Endothelial cell of umbilical vein (primary cell): ENCODE data around the gene ATP5PD. TPM values are rescaled to one million over a fixed set of nuclear protein-coding genes. Genes with fewer than 3 reads are reported as not detected.

ENCODE experiments used
- BruUV-seq: library from RNA; stranded (reverse); fragments of 400-500 nt; replicated peaks from 2 replicates; lab custom pipeline; 2021; lab: Mats Ljungman, UMichigan
- CTCF ChIA-PET: fragments of 300-600, 350-600 bp; sonication (Branson Sonifier 250); formaldehyde crosslinking; loops from one replicate; lab custom pipeline; 2021; ENCODE audit warnings: antibody characterized with exemption, inconsistent platforms; lab: Charles Lee
- POLR2A ChIA-PET: fragments of 300-600, 350-600 bp; sonication (Branson Sonifier 250); formaldehyde crosslinking; loops from one replicate; lab custom pipeline; 2021; ENCODE audit warnings: antibody characterized with exemption, inconsistent platforms; lab: Charles Lee
- DNase-seq: peaks from one replicate; pipeline ENCODE4 v3.0.0-alpha.2; 2011; ENCODE audit warnings: low read depth, low spot score
- FAIRE-seq: peaks from 2 replicates; lab custom pipeline; 2011; peaks lifted over from hg19 to GRCh38; lab: Jason Lieb, UNC
- H2AFZ ChIP-seq: 2 replicates; pipeline ENCODE4 v1.6.0; 2012; ENCODE audit warnings: low read depth, low read length, control low read depth, inconsistent platforms
- H3K27ac ChIP-seq: 2 replicates; pipeline ENCODE4 v1.5.1; 2011; ENCODE audit warnings: low read depth, mild to moderate bottlenecking, control low read depth, low read length, moderate library complexity; ENCODE audit not compliant: insufficient read depth
- H3K27me3 ChIP-seq, 2 experiments: 2 replicates each; pipeline versions ENCODE4 v1.6.0 to v1.6.1; 2011; ENCODE audit warnings: low read length in 2 of 2, mixed read lengths in 1 of 2; ENCODE audit not compliant: control insufficient read depth in 2 of 2, insufficient read depth in 2 of 2
- H3K36me3 ChIP-seq, 2 experiments: 2 replicates in 1 of 2; 3 replicates in 1 of 2; pipeline ENCODE4 v1.5.1; 2011; ENCODE audit warnings: low read length in 2 of 2, mild to moderate bottlenecking in 1 of 2, moderate library complexity in 1 of 2; ENCODE audit not compliant: control insufficient read depth in 2 of 2, insufficient read depth in 2 of 2; ENCODE audit errors: extremely low read depth in 1 of 2
- H3K4me1 ChIP-seq: 3 replicates; pipeline ENCODE4 v1.5.1; 2011; ENCODE audit warnings: mild to moderate bottlenecking, low read length; ENCODE audit not compliant: control insufficient read depth, insufficient read depth; ENCODE audit errors: extremely low read depth
- H3K4me2 ChIP-seq: 2 replicates; pipeline ENCODE4 v1.6.1; 2011; ENCODE audit warnings: low read length, control low read depth, mixed read lengths; ENCODE audit not compliant: insufficient read depth
- H3K4me3 ChIP-seq, 3 experiments: fragments of 200-600 bp in 1 of 3; sonication (generic), shearing (Covaris generic) in 1 of 3; replicated peaks in 1 of 3; 2 replicates each; pipeline ENCODE4 v1.5.1; 2011 to 2016; ENCODE audit warnings: control low read depth in 3 of 3, low read length in 3 of 3, mild to moderate bottlenecking in 2 of 3, inconsistent platforms in 1 of 3, low read depth in 1 of 3, moderate library complexity in 1 of 3; ENCODE audit not compliant: insufficient read depth in 1 of 3
- H3K79me2 ChIP-seq: 2 replicates; pipeline ENCODE4 v1.6.0; 2012; ENCODE audit warnings: low read length, inconsistent platforms; ENCODE audit not compliant: control insufficient read depth, insufficient read depth
- H3K9ac ChIP-seq: replicated peaks from 2 replicates; pipeline ENCODE3; 2011; ENCODE audit warnings: low read length, control low read depth; ENCODE audit not compliant: insufficient read depth; ENCODE audit errors: extremely low read depth
- H3K9me1 ChIP-seq: replicated peaks from 3 replicates; pipeline ENCODE4 v1.6.0; 2011; ENCODE audit warnings: mild to moderate bottlenecking, low read length; ENCODE audit not compliant: control insufficient read depth, insufficient read depth; ENCODE audit errors: extremely low read depth
- H3K9me3 ChIP-seq: replicated peaks from 2 replicates; pipeline ENCODE4 v1.5.1; 2012; ENCODE audit warnings: low read length, inconsistent platforms; ENCODE audit not compliant: control insufficient read depth, insufficient read depth
- H4K20me1 ChIP-seq: replicated peaks from 2 replicates; pipeline ENCODE3; 2011; ENCODE audit warnings: mild to moderate bottlenecking, low read length; ENCODE audit not compliant: control insufficient read depth, insufficient read depth; ENCODE audit errors: extremely low read depth
- EZH2 ChIP-seq: IDR thresholded peaks from 2 replicates; pipeline ENCODE4 v1.6.1; 2012; ENCODE audit warnings: borderline replicate concordance, low read depth, mild to moderate bottlenecking, moderate library complexity, low read length, inconsistent platforms; ENCODE audit not compliant: severe bottlenecking
- FOS ChIP-seq: IDR thresholded peaks from 2 replicates; pipeline ENCODE4 v1.6.1; 2011; ENCODE audit warnings: mild to moderate bottlenecking, low read length, moderate library complexity, borderline replicate concordance; ENCODE audit not compliant: insufficient read depth
- GATA2 ChIP-seq: IDR thresholded peaks from 2 replicates; pipeline ENCODE4 v1.7.0; 2011; ENCODE audit warnings: low read depth, mild to moderate bottlenecking, moderate library complexity, mixed read lengths, low read length; ENCODE audit not compliant: insufficient read length, insufficient read depth
- JUN ChIP-seq: IDR thresholded peaks from 2 replicates; pipeline ENCODE4 v1.6.1; 2011; ENCODE audit warnings: borderline replicate concordance, low read depth; ENCODE audit not compliant: insufficient read length, insufficient read depth
- MYC ChIP-seq: IDR thresholded peaks from one replicate; pipeline ENCODE4 v1.6.1; 2011; ENCODE audit warnings: mild to moderate bottlenecking, low read depth, low read length
- POLR2A ChIP-seq: IDR thresholded peaks from 2 replicates; pipeline ENCODE4 v1.6.1; 2012; ENCODE audit warnings: low read depth, mild to moderate bottlenecking, control low read depth, low read length
- POLR2AphosphoS5 ChIP-seq: IDR thresholded peaks from 2 replicates; pipeline ENCODE4 v1.6.1; 2012; ENCODE audit warnings: low read depth, mild to moderate bottlenecking, control low read depth, low read length, moderate library complexity; ENCODE audit not compliant: insufficient read depth
- dilution Hi-C: fragments of 300-500 bp; cut with MboI; formaldehyde crosslinking; loops from one replicate; pipeline ENCODE4 v1.15.0; 2019; ENCODE audit warnings: low sequenced_read_pairs; ENCODE audit not compliant: extremely low pct_ligation_motif_present
- intact Hi-C: fragments of 100-400 bp; cut with micrococcal nuclease; formaldehyde crosslinking; loops from one replicate; pipeline ENCODE4 v1.10.0; 2022
- polyA plus RNA-seq, 4 experiments: library from polyadenylated mRNA; depleted of rRNA in 3 of 4; stranded (reverse) in 3 of 4; unstranded in 1 of 4; fragments of >200 nt; gene quantifications; 2 replicates each; pipeline versions ENCODE4 v1.2.1 to v1.2.3, GENCODE V29; 2011 to 2012; ENCODE audit warnings: missing spikeins in 1 of 4
- total RNA-seq: library from RNA; stranded (reverse); gene quantifications from 2 replicates; pipeline ENCODE4 v1.2.3, GENCODE V29; 2021
- TF ChIP-seq, protein P1 (sequence below): IDR thresholded peaks from 2 replicates; pipeline ENCODE4 v1.6.1; 2011; ENCODE audit not compliant: insufficient read depth, insufficient read length
- TF ChIP-seq, protein P2 (sequence below), 2 donors: IDR thresholded peaks; 1 replicate in 1 of 2; 2 replicates in 1 of 2; pipeline ENCODE4 v1.5.1; 2011; ENCODE audit warnings: low read length in 2 of 2, mild to moderate bottlenecking in 2 of 2, moderate library complexity in 2 of 2, control low read depth in 1 of 2, inconsistent platforms in 1 of 2, low read depth in 1 of 2; ENCODE audit not compliant: insufficient read depth in 1 of 2; ENCODE audit errors: extremely low read depth in 1 of 2

Gene ATP5PD
- total and polyA plus RNA-seq, 2 donors (not counting 3 experiments of a cell fraction or from before 2014, with no cell fraction given), result 182 to 200 TPM

- Histone ChIP-seq H3K9me1 (no peaks in the 10 kb centered on the region), H3K4me1 (peaks cover 42% of the 10 kb centered on the region), H3K9me3 (no peaks in the 10 kb centered on the region), H2AFZ (peak overlapping the region; percentile 61), H3K9ac (peak overlapping the region; percentile 28), H3K36me3 (no peaks in the 10 kb centered on the region), H3K79me2 (no peaks in the 10 kb centered on the region), H3K4me3 (peak overlapping the region in 1 of 3 experiments; percentile 52), H3K4me2 (peak overlapping the region; percentile 33), H3K27ac (peak overlapping the region; percentile 88), H4K20me1 (no peaks in the 10 kb centered on the region), H3K27me3 (no peaks in the 10 kb centered on the region)
- POLR2A ChIA-PET, result interaction anchor here (0.9 to 1.1 kb wide), 2 partner anchors 9 to 25 kb away, joined by 3 to 5 read pairs; no protein-coding TSS in a partner anchor
- TF ChIP-seq MYC, result no peak
- TF ChIP-seq, protein P1, sequence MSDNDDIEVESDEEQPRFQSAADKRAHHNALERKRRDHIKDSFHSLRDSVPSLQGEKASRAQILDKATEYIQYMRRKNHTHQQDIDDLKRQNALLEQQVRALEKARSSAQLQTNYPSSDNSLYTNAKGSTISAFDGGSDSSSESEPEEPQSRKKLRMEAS, result no peak
- intact Hi-C loops (loop anchor here (1.0 to 2.0 kb wide), 5 partner anchors 9 to 52 kb away; partner anchors contain the start of gene ATP5PD), dilution Hi-C loops (no loop called here)
- no TSS peak for BruUV-seq
- FAIRE-seq, result no peak
- DNase-seq, result no peak
- CTCF ChIA-PET, result interaction anchor here (1.3 to 4.1 kb wide), 7 partner anchors 9 to 126 kb away, joined by 3 to 35 read pairs (median 13); no protein-coding TSS in a partner anchor
Measured at GRCh38 chr17:75087182-75087557, 40.4 kb upstream of the ATP5PD start.

DNA sequence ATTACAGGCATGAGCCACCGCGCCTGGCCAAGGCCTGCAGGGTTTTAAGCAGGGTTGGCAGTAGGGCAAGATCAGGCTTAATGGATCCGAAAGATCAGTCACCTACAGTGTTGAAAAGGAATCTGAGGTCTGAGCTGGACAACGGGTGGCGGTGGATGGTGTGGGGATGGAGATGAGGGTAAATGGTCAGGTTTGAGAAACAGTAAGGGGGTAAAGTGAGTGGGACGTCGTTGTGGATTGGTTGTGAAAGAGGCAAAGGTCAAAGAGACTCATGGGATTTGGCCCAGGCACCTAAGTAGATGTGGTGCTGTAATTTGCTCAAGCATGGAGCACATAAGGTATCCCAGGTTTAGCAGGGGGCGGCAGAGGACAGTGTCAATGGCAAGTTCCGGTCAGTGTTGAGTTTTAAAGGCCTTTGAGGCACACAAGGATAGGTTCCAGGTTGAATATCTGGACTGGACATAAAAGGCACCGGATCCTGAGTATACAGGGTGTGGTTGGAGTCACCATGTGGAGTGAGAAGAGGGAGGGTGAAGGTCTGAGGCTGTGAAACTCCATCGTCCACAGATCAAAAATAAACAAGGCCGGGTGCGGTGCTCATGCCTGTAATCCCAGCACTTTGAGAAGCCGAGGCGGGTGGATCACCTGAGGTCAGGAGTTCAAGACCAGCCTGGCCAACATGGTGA is 39.9 kb upstream of the ATP5PD start:
- no peaks in the 10 kb centered on the region for H3K36me3 ChIP-seq
- dilution Hi-C loops, result no loop called here
- no TSS peak for BruUV-seq
- H2AFZ ChIP-seq, result no peak overlapping the region
- H3K4me2 ChIP-seq, result no peak overlapping the region
- DNase-seq (no peak), FAIRE-seq (no peak)
- H3K4me1 ChIP-seq, result peaks cover 41% of the 10 kb centered on the region
- no peaks in the 10 kb centered on the region for H4K20me1 ChIP-seq
- no peak overlapping the region for H3K9ac ChIP-seq
- H3K27me3 ChIP-seq, result no peaks in the 10 kb centered on the region
- intact Hi-C loops, result loop anchor here (1.0 to 2.0 kb wide), 5 partner anchors 9 to 52 kb away; partner anchors contain the start of gene ATP5PD
- ChIA-PET CTCF (interaction anchor here (2.9 to 4.1 kb wide), 3 partner anchors 20 to 28 kb away, joined by 13 to 35 read pairs (median 14); no protein-coding TSS in a partner anchor), POLR2A (no interaction called here)
- H3K9me1 ChIP-seq, result no peaks in the 10 kb centered on the region
- TF ChIP-seq, protein P1, result no peak
- TF ChIP-seq POLR2AphosphoS5 (no peak), MYC (no peak), EZH2 (no peak), FOS (no peak), JUN (no peak), GATA2 (no peak), POLR2A (no peak)
- TF ChIP-seq, protein P2, sequence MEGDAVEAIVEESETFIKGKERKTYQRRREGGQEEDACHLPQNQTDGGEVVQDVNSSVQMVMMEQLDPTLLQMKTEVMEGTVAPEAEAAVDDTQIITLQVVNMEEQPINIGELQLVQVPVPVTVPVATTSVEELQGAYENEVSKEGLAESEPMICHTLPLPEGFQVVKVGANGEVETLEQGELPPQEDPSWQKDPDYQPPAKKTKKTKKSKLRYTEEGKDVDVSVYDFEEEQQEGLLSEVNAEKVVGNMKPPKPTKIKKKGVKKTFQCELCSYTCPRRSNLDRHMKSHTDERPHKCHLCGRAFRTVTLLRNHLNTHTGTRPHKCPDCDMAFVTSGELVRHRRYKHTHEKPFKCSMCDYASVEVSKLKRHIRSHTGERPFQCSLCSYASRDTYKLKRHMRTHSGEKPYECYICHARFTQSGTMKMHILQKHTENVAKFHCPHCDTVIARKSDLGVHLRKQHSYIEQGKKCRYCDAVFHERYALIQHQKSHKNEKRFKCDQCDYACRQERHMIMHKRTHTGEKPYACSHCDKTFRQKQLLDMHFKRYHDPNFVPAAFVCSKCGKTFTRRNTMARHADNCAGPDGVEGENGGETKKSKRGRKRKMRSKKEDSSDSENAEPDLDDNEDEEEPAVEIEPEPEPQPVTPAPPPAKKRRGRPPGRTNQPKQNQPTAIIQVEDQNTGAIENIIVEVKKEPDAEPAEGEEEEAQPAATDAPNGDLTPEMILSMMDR (IDR thresholded peaks at IDR 0.05; ENCODE audit: extremely low read depth in 1 of 2, insufficient read depth in 1 of 2, low read depth in 1 of 2, low read length in 2 of 2), result no peak
- H3K9me3 ChIP-seq, result no peaks in the 10 kb centered on the region
- H3K4me3 ChIP-seq, result no peak overlapping the region
- H3K27ac ChIP-seq, result no peak overlapping the region
- no peaks in the 10 kb centered on the region for H3K79me2 ChIP-seq
